ENCODE measurements around the gene OAF.
"Not testable (repeated sequence)": the region's sequence is repeated elsewhere in the genome, so short reads cannot be mapped to it uniquely, and the experiment has no call there.

OAF gene

GRCh38 chr11:120270386-120270785, 59.6 kb downstream of the OAF start:
- no peak for DNase-seq (ENCODE audit: extremely low spot score)
- TF ChIP-seq BHLHE40 (IDR thresholded peaks at IDR 0.05; ENCODE audit: borderline replicate concordance) (no peak), LEF1 (IDR thresholded peaks at IDR 0.05; ENCODE audit: borderline replicate concordance) (no peak)
- POLR2A ChIA-PET, result no interaction called here
- CTCF ChIA-PET, result no interaction called here

GRCh38 chr11:120271672-120272071, 60.8 kb downstream of the OAF start:
- no peak for DNase-seq (ENCODE audit: extremely low spot score)
- ChIA-PET POLR2A (no interaction called here), CTCF (no interaction called here)
- TF ChIP-seq TARDBP (IDR thresholded peaks at IDR 0.05) (no peak), SP1 (IDR thresholded peaks at IDR 0.05) (no peak), FOXM1 (IDR thresholded peaks at IDR 0.05; ENCODE audit: borderline replicate concordance) (no peak), ARNT (IDR thresholded peaks at IDR 0.05) (no peak), SUZ12 (IDR thresholded peaks at IDR 0.05) (no peak), LEF1 (IDR thresholded peaks at IDR 0.05; ENCODE audit: borderline replicate concordance) (no peak), ELF4 (IDR thresholded peaks at IDR 0.05) (no peak), NFRKB (IDR thresholded peaks at IDR 0.05) (no peak), FOXK2 (IDR thresholded peaks at IDR 0.05) (no peak)

GRCh38 chr11:120272303-120272702, 61.5 kb downstream of the OAF start:
- POLR2A ChIA-PET, result no interaction called here
- DNase-seq (ENCODE audit: extremely low spot score), result no peak
- TF ChIP-seq SUZ12 (IDR thresholded peaks at IDR 0.05), result no peak
- no peak for TF ChIP-seq ARNT (IDR thresholded peaks at IDR 0.05)
- no peak for TF ChIP-seq CTBP1 (IDR thresholded peaks at IDR 0.05; ENCODE audit: borderline replicate concordance)
- TF ChIP-seq NFRKB (IDR thresholded peaks at IDR 0.05), result no peak
- TF ChIP-seq TARDBP (IDR thresholded peaks at IDR 0.05), result no peak
- TF ChIP-seq HDGF (IDR thresholded peaks at IDR 0.05; ENCODE audit: borderline replicate concordance), result no peak
- no peak for TF ChIP-seq FOXM1 (IDR thresholded peaks at IDR 0.05; ENCODE audit: borderline replicate concordance)
- TF ChIP-seq FOXK2 (IDR thresholded peaks at IDR 0.05), result no peak
- TF ChIP-seq L3MBTL2 (conservative IDR thresholded peaks at IDR 0.05), result no peak
- no peak for TF ChIP-seq ZNF384 (IDR thresholded peaks at IDR 0.05)
- CTCF ChIA-PET, result no interaction called here

GRCh38 chr11:120273432-120273831, 62.6 kb downstream of the OAF start:
- no peak for DNase-seq (ENCODE audit: extremely low spot score)
- TF ChIP-seq FOXK2 (IDR thresholded peaks at IDR 0.05) (no peak), LEF1 (IDR thresholded peaks at IDR 0.05; ENCODE audit: borderline replicate concordance) (no peak), BHLHE40 (IDR thresholded peaks at IDR 0.05; ENCODE audit: borderline replicate concordance) (no peak), HDGF (IDR thresholded peaks at IDR 0.05; ENCODE audit: borderline replicate concordance) (no peak), ARNT (IDR thresholded peaks at IDR 0.05) (no peak), TARDBP (IDR thresholded peaks at IDR 0.05) (no peak), L3MBTL2 (conservative IDR thresholded peaks at IDR 0.05) (no peak), NFRKB (IDR thresholded peaks at IDR 0.05) (no peak), CTBP1 (IDR thresholded peaks at IDR 0.05; ENCODE audit: borderline replicate concordance) (no peak), FOXM1 (IDR thresholded peaks at IDR 0.05; ENCODE audit: borderline replicate concordance) (no peak), FOXA1 (IDR thresholded peaks at IDR 0.05) (no peak), PKNOX1 (IDR thresholded peaks at IDR 0.05) (no peak), ELF4 (IDR thresholded peaks at IDR 0.05) (no peak), SP1 (IDR thresholded peaks at IDR 0.05) (no peak)
- ChIA-PET CTCF (no interaction called here), POLR2A (no interaction called here)

GRCh38 chr11:120273956-120274355, 63.1 kb downstream of the OAF start:
- POLR2A ChIA-PET, result not testable (repeated sequence)

DNA sequence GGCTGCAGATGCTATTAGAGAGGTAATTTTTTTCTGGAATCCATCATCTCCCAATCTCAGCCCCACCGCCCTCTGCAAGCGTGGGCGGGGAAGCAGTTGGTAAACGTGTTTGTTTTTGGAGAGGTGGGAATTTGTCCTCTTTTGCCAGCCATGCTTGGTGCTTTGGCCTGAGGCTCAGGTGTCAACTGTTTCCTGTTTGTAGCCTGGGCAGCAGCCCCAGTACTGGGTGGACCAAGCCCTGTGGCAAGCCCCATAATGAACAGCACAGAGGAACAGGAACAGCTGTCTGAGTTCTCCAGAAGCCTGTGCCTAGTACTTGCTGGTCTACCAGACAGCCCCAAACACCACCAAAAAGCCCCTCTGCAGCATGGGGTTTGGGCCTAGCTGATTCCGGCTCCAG, 68.7 kb downstream of the OAF start:
- POLR2A ChIA-PET, result no interaction called here
- DNase-seq (ENCODE audit: extremely low spot score), result no peak
- CTCF ChIA-PET, result no interaction called here
- no peak for TF ChIP-seq NFRKB (IDR thresholded peaks at IDR 0.05)
- no peak for TF ChIP-seq FOXK2 (IDR thresholded peaks at IDR 0.05)
- no peak for TF ChIP-seq ZNF384 (IDR thresholded peaks at IDR 0.05)
- TF ChIP-seq PKNOX1 (IDR thresholded peaks at IDR 0.05), result no peak
- TF ChIP-seq HDGF (IDR thresholded peaks at IDR 0.05; ENCODE audit: borderline replicate concordance), result no peak
- TF ChIP-seq FOXM1 (IDR thresholded peaks at IDR 0.05; ENCODE audit: borderline replicate concordance), result no peak
- no peak for TF ChIP-seq CTBP1 (IDR thresholded peaks at IDR 0.05; ENCODE audit: borderline replicate concordance)

More at GRCh38 chr11:120273956-120274355, 63.1 kb downstream of the OAF start:
- CTCF ChIA-PET; DNase-seq (ENCODE audit: extremely low spot score): not testable (repeated sequence)
